ENCODE results near the gene HCFC1R1. TPM values are rescaled to one million over a fixed set of nuclear protein-coding genes. Genes with fewer than 3 reads are reported as not detected.
A peak's percentile ranks its signal among the peaks of the same experiment; 100 is the strongest.
"Not testable (repeated sequence)": the region's sequence is repeated elsewhere in the genome, so short reads cannot be mapped to it uniquely, and the experiment has no call there.

The HCFC1R1 gene, protein sequence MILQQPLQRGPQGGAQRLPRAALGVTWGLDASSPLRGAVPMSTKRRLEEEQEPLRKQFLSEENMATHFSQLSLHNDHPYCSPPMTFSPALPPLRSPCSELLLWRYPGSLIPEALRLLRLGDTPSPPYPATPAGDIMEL
- total RNA-seq (2014; rRNA removed; shearing (Covaris generic)): 55.9 and 59.3 TPM in 2 replicates

DNA sequence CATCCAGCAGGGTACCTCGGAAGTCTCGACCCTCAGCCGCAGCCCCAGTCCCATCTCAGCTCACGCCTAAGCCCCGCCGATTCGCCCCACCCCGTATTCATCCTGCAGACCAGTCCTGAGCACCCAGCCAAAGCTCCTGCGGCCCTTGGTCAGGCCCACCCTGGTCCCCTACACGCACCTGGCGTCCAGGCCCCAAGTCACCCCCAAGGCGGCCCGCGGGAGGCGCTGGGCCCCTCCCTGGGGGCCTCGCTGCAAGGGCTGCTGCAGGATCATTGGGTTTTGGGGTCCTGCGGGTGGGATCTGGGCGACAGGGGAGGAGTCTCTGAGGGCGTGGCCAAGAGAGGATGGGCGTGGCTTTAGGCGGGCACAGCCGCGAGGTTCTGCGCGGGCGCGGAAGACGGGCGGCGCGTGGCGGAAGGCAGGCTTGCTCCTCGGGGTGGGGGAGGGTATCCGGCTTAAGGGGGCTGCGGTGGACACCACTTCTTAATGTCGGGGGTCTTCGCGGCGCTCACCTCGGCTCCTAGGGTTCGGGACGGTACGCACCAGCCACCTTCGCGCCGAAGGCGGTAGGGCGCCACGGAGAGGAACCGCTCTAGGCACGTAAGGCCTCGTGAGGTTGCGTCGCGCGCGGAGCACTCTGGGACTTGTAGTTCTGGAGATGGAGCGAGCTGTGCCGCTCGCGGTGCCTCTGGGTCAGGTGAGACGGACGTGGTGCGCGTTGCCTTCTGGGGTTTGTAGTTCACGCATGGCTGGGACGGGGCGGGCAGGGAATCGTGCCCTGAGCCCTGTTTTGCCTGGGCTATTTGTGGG is at the start of gene HCFC1R1, which contains the start of gene THOC6:
TSS of gene HCFC1R1 (minus strand) at position 274 of the 810 bp plus-strand sequence. CDS start at position 273, 1 bp downstream.
TSS of gene THOC6 (plus strand) at position 367 of the 810 bp plus-strand sequence. CDS start at position 659, 292 bp downstream.
- peak; percentile 99 for DNase-seq (ENCODE audit: low spot score)
- in situ Hi-C loops (cut with HindIII; ENCODE audit: low sequenced_read_pairs): no loop called here

- in situ Hi-C loops (cut with HindIII; ENCODE audit: low sequenced_read_pairs): no loop called here
- DNase-seq (ENCODE audit: low spot score): no peak
Observed at GRCh38 chr16:3073448-3073847, 49.7 kb upstream of the HCFC1R1 start.

- DNase-seq (ENCODE audit: low spot score); in situ Hi-C loops (cut with HindIII; ENCODE audit: low sequenced_read_pairs): not testable (repeated sequence)
Observed at GRCh38 chr16:3072576-3073263, 49.0 kb upstream of the HCFC1R1 start.

DNA sequence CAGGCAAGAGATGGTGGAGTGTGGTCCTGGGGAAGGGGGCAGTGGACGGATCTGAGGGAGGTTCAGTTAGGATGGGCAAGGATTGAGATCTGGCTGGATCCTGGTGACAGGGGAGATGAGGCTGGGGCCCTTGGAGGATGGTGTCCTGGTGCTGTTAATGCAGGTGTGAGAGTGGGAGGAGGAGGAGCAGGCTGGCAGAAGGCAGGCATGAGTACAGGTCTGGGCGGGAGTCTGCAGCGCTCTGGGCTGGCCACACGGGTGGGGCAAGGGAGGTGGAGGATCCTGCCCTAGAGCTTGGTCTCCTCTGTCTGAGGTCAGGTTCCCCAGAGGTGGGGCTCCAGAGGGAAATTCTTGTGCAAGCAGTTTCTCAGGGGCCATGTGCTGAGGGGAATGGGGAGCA is 48.4 kb upstream of the HCFC1R1 start:
- in situ Hi-C loops (cut with HindIII; ENCODE audit: low sequenced_read_pairs); DNase-seq (ENCODE audit: low spot score): not testable (repeated sequence)

DNA sequence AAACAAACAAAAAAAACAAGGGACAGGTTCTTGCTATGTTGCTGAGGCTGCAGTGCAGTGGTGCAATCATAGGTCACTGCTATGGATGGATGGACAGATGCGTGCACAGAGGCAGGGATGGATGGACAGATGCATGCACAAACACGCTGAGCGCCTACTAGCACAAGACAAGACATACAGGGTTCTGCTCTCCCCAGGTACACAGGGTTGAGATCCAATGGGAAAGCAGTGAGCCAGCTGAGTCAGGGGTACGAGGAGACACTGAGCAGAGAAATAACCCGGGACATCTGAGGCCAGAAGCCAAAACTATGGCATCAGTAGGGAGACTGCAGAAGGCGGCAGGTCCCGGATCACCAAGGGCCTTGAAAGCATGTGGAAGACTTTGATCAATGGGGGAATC is 47.9 kb upstream of the HCFC1R1 start:
- in situ Hi-C loops (cut with HindIII; ENCODE audit: low sequenced_read_pairs): no loop called here
- DNase-seq (ENCODE audit: low spot score): no peak

- in situ Hi-C loops (cut with HindIII; ENCODE audit: low sequenced_read_pairs): no loop called here
- no peak for DNase-seq (ENCODE audit: low spot score)
Observed at GRCh38 chr16:3070608-3071111, 46.9 kb upstream of the HCFC1R1 start.

DNA sequence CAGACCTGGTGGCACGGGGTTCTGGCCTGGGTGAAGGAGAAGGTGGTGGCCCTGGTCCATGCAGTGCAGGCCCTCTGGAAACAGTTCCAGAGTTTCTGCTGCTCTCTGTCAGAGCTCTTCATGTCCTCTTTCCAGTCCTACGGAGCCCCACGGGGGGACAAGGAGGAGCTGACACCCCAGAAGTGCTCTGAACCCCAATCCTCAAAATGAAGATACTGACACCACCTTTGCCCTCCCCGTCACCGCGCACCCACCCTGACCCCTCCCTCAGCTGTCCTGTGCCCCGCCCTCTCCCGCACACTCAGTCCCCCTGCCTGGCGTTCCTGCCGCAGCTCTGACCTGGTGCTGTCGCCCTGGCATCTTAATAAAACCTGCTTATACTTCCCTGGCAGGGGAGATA is 45.4 kb upstream of the HCFC1R1 start:
- in situ Hi-C loops (cut with HindIII; ENCODE audit: low sequenced_read_pairs); DNase-seq (ENCODE audit: low spot score): not testable (repeated sequence)

DNA sequence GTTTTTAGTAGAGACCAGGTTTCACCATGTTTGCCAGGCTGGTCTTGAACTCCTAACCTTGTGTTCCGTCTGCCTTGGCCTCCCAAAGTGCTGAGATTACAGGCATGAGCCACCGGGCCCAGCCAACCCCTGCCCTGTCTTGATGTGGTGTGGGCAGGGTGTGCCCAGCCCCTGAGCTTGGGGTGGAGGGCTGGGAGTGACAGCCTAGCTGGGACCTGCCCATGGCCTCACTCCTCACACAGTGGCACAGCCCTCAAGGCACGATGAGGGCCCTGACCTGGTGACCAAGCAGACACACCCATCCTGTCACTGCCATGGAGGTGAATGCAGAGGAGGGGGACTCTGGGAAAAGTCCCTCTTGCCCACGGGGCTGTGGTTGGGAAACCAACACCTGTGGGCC is 44.7 kb upstream of the HCFC1R1 start:
- in situ Hi-C loops (cut with HindIII; ENCODE audit: low sequenced_read_pairs): no loop called here
- DNase-seq (ENCODE audit: low spot score): no peak

DNA sequence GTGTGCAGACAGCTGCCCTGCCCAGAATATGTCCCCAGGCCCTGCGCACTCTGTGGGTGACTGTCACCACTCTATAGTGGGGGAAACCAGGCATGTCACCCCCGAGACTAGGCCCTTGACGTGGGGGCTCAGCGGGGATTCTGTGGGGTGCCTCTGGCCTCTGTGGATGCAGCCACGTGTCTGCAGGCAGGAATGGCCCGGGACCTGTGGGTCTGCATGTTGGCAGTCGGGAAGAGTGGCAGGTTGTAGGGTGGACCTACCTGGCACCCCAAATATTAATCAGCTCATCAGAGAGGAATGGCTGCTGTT is 42.7 kb upstream of the HCFC1R1 start:
- in situ Hi-C loops (cut with HindIII; ENCODE audit: low sequenced_read_pairs): no loop called here
- no peak for DNase-seq (ENCODE audit: low spot score)

GRCh38 chr16:3065742-3066439 is 42.1 kb upstream of the HCFC1R1 start:
- in situ Hi-C loops (cut with HindIII; ENCODE audit: low sequenced_read_pairs): no loop called here
- DNase-seq (ENCODE audit: low spot score): no peak

GRCh38 chr16:3065069-3065741 is 41.5 kb upstream of the HCFC1R1 start, which contains the start of gene IL32:
Gene IL32 (plus strand): TSS chr16:3065640. CDS start chr16:3065812, 172 bp downstream.
- no peak for DNase-seq (ENCODE audit: low spot score)
- in situ Hi-C loops (cut with HindIII; ENCODE audit: low sequenced_read_pairs): no loop called here

DNA sequence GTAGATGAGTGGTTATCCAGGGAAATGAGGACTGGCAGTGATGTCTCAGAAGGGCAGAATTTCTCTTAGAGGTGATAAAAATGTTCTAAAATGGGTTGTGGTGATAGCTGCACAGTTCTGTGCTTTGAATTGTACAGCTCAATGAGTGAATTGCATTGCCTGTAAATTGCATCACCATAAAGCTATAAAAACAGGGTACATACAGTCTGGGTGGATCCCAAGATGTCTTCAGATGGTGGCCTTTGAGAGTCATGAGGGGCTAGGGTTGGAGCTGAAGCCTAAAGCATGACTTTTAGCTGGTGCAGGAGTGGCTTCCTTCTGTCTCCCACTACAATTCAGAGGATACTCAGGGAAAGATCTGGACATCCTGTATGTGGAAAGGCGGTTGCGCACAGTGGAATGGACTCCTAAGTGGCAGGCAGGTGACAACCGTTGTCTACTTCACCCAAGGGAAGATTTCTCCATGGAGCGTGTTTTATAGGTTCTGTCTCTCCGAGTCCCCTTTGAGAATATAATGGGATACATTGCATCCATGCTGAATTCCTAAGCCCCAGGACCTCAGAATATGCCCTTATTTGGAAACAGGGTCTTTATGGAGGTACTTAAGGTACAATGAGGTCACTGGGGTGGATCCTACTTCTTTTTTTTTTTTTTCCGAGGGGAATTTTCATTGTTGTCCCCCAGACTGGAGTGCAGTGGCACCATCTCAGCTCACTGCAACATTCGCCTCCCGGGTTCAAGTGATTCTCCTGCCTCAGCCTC is 40.1 kb upstream of the HCFC1R1 start:
- no peak for DNase-seq (ENCODE audit: low spot score)
- in situ Hi-C loops (cut with HindIII; ENCODE audit: low sequenced_read_pairs): loop anchor here (5.0 kb wide), 1 partner anchor 83 kb away; no protein-coding TSS in a partner anchor

DNA sequence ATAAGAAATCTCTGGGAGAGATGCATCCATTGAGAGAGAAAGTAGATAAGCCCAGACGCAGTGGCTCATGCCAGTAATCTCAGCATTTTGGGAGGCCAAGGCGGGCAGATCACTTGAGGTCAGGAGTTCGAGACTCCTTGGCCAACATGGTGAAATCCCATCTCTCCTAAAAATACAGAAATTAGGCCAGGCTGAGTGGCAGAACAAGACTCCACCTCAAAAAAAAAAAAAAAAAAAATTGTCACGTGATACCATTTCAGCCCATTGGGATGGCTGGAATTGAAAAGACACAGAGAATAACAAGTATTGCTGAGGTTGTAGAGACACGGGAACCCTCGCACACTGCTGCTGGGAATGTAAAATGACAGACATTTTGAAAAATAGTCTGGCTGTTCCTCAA is 38.8 kb upstream of the HCFC1R1 start:
- in situ Hi-C loops (cut with HindIII; ENCODE audit: low sequenced_read_pairs): loop anchor here (5.0 kb wide), 1 partner anchor 85 kb away; no protein-coding TSS in a partner anchor
- no peak for DNase-seq (ENCODE audit: low spot score)

- DNase-seq (ENCODE audit: low spot score): no peak
- in situ Hi-C loops (cut with HindIII; ENCODE audit: low sequenced_read_pairs): loop anchor here (5.0 kb wide), 1 partner anchor 87 kb away; no protein-coding TSS in a partner anchor
Observed at GRCh38 chr16:3060339-3061127, 36.8 kb upstream of the HCFC1R1 start.

GRCh38 chr16:3059723-3060242 is 36.0 kb upstream of the HCFC1R1 start:
- in situ Hi-C loops (cut with HindIII; ENCODE audit: low sequenced_read_pairs): loop anchor here (5.0 kb wide), 1 partner anchor 88 kb away; no protein-coding TSS in a partner anchor
- DNase-seq (ENCODE audit: low spot score): no peak

GRCh38 chr16:3059041-3059722 is 35.4 kb upstream of the HCFC1R1 start:
- in situ Hi-C loops (cut with HindIII; ENCODE audit: low sequenced_read_pairs): no loop called here
- DNase-seq (ENCODE audit: low spot score): peak; percentile 81

All from G401 (cell line).